GM23338 (cell line): ENCODE results near the gene EPHA4. TPM values are rescaled to one million over a fixed set of nuclear protein-coding genes. Genes with fewer than 3 reads are reported as not detected.

ENCODE experiments used
- ATAC-seq: fragments of 200-7000 bp; cut with Tn5 transposase; 3 replicates; pipeline ENCODE4 v1.9.1; 2020
- DNase-seq: peaks from one replicate; pipeline ENCODE4 v3.0.0-alpha.2; 2015; ENCODE audit warnings: low spot score
- H2AFZ ChIP-seq: fragments of 200-600 bp; sonication (generic); 2 replicates; pipeline ENCODE4 v1.8.0; 2016; ENCODE audit warnings: antibody characterized with exemption, mild to moderate bottlenecking, moderate library complexity
- H3F3A ChIP-seq: fragments of 200-600 bp; sonication (generic); replicated peaks from 2 replicates; pipeline ENCODE4 v1.8.0; 2017; ENCODE audit warnings: antibody characterized with exemption, mixed run types, low read depth
- H3K27ac ChIP-seq: fragments of 200-600 bp; sonication (generic); 2 replicates; pipeline ENCODE4 v1.6.1; 2016; ENCODE audit warnings: low read depth
- H3K27me3 ChIP-seq: fragments of 200-600 bp; sonication (generic); 2 replicates; pipeline ENCODE4 v1.8.0; 2016; ENCODE audit warnings: mild to moderate bottlenecking, mixed run types, moderate library complexity; ENCODE audit not compliant: insufficient read depth
- H3K36me3 ChIP-seq: fragments of 200-600 bp; sonication (generic); 2 replicates; pipeline ENCODE4 v1.8.0; 2016; ENCODE audit warnings: mild to moderate bottlenecking; ENCODE audit not compliant: insufficient read depth
- H3K4me1 ChIP-seq: fragments of 200-600 bp; sonication (generic); 2 replicates; pipeline ENCODE4 v1.8.0; 2016; ENCODE audit warnings: mild to moderate bottlenecking, moderate library complexity; ENCODE audit not compliant: insufficient read depth
- H3K4me2 ChIP-seq: fragments of 200-600 bp; sonication (generic); 2 replicates; pipeline ENCODE4 v1.7.1; 2017; ENCODE audit warnings: mixed run types
- H3K4me3 ChIP-seq: fragments of 200-600 bp; sonication (generic); 2 replicates; pipeline ENCODE4 v1.6.1; 2016; ENCODE audit warnings: mixed run types
- H3K79me2 ChIP-seq: fragments of 200-600 bp; sonication (generic); replicated peaks from 2 replicates; pipeline ENCODE4 v1.8.0; 2017; ENCODE audit warnings: mild to moderate bottlenecking; ENCODE audit not compliant: insufficient read depth
- H3K9me2 ChIP-seq: fragments of 200-600 bp; sonication (generic); 2 replicates; pipeline ENCODE4 v1.8.0; 2017; ENCODE audit not compliant: insufficient read depth
- H4K20me1 ChIP-seq: fragments of 200-600 bp; sonication (generic); replicated peaks from 2 replicates; pipeline ENCODE4 v1.8.0; 2017; ENCODE audit warnings: mild to moderate bottlenecking; ENCODE audit not compliant: insufficient read depth
- H3K27ac Mint-ChIP-seq: 2 replicates; pipeline ENCODE4 v1.8.0; 2020; ENCODE audit warnings: inconsistent platforms, mild to moderate bottlenecking, moderate library complexity, mixed read lengths
- H3K27me3 Mint-ChIP-seq: 3 replicates; pipeline ENCODE4 v1.8.0; 2022; ENCODE audit warnings: low read depth, mild to moderate bottlenecking, moderate library complexity, mixed read lengths, inconsistent platforms; ENCODE audit not compliant: insufficient read depth, poor library complexity
- H3K36me3 Mint-ChIP-seq: 3 replicates; pipeline ENCODE4 v1.8.0; 2021; ENCODE audit warnings: low read depth, mild to moderate bottlenecking, inconsistent platforms, moderate library complexity, mixed read lengths
- H3K4me1 Mint-ChIP-seq: 3 replicates; pipeline ENCODE4 v1.8.0; 2020; ENCODE audit warnings: mild to moderate bottlenecking, inconsistent platforms, mixed read lengths
- H3K4me3 Mint-ChIP-seq: 3 replicates; pipeline ENCODE4 v1.8.0; 2021; ENCODE audit warnings: moderate library complexity, mild to moderate bottlenecking, inconsistent platforms, mixed read lengths
- H3K9me3 Mint-ChIP-seq: 3 replicates; pipeline ENCODE4 v1.8.0; 2020; ENCODE audit warnings: moderate library complexity, mild to moderate bottlenecking, inconsistent platforms, mixed read lengths
- CREB1 ChIP-seq: fragments of 250-450 bp; sonication (Bioruptor Pico); IDR thresholded peaks from 2 replicates; pipeline ENCODE4 v1.5.0; 2020; ENCODE audit warnings: low read depth, mild to moderate bottlenecking, moderate library complexity
- CTCF ChIP-seq, 2 experiments: fragments of 200-600 bp in 1 of 2; sonication (generic) in 1 of 2; conservative IDR thresholded peaks; 2 replicates each; pipeline versions ENCODE4 v1.5.1 to v1.6.1; 2016 to 2017; ENCODE audit warnings: antibody characterized with exemption in 2 of 2, low read depth in 2 of 2, mild to moderate bottlenecking in 2 of 2, moderate library complexity in 1 of 2
- EZH2phosphoT487 ChIP-seq: fragments of 200-600 bp; sonication (generic); IDR thresholded peaks from one replicate; pipeline ENCODE4 v1.8.1; 2018; ENCODE audit warnings: antibody characterized with exemption; ENCODE audit not compliant: unreplicated experiment
- JUNB ChIP-seq: IDR thresholded peaks from one replicate; pipeline ENCODE4 v1.6.1; 2016; ENCODE audit warnings: antibody characterized with exemption; ENCODE audit not compliant: unreplicated experiment
- NANOG ChIP-seq: IDR thresholded peaks from 2 replicates; pipeline ENCODE4 v1.6.1; 2016; ENCODE audit warnings: antibody characterized with exemption, borderline replicate concordance
- POLR2AphosphoS5 ChIP-seq: IDR thresholded peaks from 2 replicates; pipeline ENCODE4 v1.6.1; 2016; ENCODE audit warnings: antibody characterized with exemption, low read depth
- STAT1 ChIP-seq: IDR thresholded peaks from one replicate; pipeline ENCODE4 v1.6.1; 2016; ENCODE audit warnings: antibody characterized with exemption; ENCODE audit not compliant: unreplicated experiment
- ZNF114 ChIP-seq: fragments of 250-450 bp; sonication (Bioruptor Pico); IDR thresholded peaks from 2 replicates; pipeline ENCODE4 v1.5.0; 2020; ENCODE audit warnings: mild to moderate bottlenecking, moderate library complexity
- ZNF462 ChIP-seq: fragments of 250-450 bp; sonication (Bioruptor Pico); IDR thresholded peaks from 2 replicates; pipeline ENCODE4 v1.5.0; 2020; ENCODE audit warnings: mild to moderate bottlenecking, moderate library complexity
- polyA plus RNA-seq: library from polyadenylated mRNA; unstranded; fragments of >200 nt; fragmentation: Nextera tagmentation; extraction: Ambion mirVana; gene quantifications from 2 replicates; pipeline ENCODE4 v1.2.1, GENCODE V29; 2016
- total RNA-seq: library from RNA; depleted of rRNA; stranded (reverse); fragments of >200 nt; shearing (Covaris generic); gene quantifications from 2 replicates; pipeline ENCODE4 v1.2.3, GENCODE V29; 2014
- TF ChIP-seq, protein P1 (sequence below): IDR thresholded peaks from one replicate; pipeline ENCODE4 v1.6.1; 2018; ENCODE audit warnings: antibody characterized with exemption; ENCODE audit not compliant: unreplicated experiment

EPHA4 gene
- total and polyA plus RNA-seq, 2 experiments from 2014 or later: 4.1 to 6.2 TPM

DNA sequence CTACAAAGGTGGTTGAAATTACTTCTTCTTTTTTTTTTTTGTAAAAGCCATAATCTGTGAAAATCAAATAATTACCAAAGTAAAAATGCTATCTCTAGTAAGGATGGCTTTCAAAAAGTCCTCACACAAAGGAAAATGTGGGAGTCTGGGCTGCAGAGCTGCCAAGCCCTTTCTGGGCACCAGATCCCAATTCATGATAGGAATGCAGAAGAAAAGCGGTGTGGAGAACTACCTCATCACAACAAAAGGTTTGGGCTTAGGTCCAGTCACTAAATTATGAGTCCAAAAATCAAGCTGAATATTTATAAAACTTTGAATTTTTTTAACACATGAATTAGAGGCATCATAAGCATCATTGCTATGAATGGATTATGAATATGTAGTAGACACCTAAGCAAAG is 30.8 kb upstream of the EPHA4 start:
- ATAC-seq: no peak
- Histone ChIP-seq H3K4me1 (peaks cover 37% of the 10 kb centered on the region), H3K4me2 (no peak overlapping the region), H3K27me3 (no peaks in the 10 kb centered on the region), H3K79me2 (no peaks in the 10 kb centered on the region), H3K27ac (no peak overlapping the region), H3F3A (no peaks in the 10 kb centered on the region), H3K9me2 (no peaks in the 10 kb centered on the region), H4K20me1 (no peaks in the 10 kb centered on the region), H2AFZ (no peak overlapping the region), H3K4me3 (no peak overlapping the region), H3K36me3 (no peaks in the 10 kb centered on the region)
- no peaks in the 10 kb centered on the region for H3K36me3 Mint-ChIP-seq
- no peak overlapping the region for H3K4me3 Mint-ChIP-seq
- TF ChIP-seq JUNB: no peak
- no peak for TF ChIP-seq ZNF462 (CRISPR knock-in tag)
- TF ChIP-seq STAT1: no peak
- no peak for TF ChIP-seq ZNF114
- no peak for TF ChIP-seq POLR2AphosphoS5
- no peak for TF ChIP-seq NANOG
- no peak for TF ChIP-seq CREB1
- no peak for TF ChIP-seq EZH2phosphoT487
- TF ChIP-seq, protein P1, sequence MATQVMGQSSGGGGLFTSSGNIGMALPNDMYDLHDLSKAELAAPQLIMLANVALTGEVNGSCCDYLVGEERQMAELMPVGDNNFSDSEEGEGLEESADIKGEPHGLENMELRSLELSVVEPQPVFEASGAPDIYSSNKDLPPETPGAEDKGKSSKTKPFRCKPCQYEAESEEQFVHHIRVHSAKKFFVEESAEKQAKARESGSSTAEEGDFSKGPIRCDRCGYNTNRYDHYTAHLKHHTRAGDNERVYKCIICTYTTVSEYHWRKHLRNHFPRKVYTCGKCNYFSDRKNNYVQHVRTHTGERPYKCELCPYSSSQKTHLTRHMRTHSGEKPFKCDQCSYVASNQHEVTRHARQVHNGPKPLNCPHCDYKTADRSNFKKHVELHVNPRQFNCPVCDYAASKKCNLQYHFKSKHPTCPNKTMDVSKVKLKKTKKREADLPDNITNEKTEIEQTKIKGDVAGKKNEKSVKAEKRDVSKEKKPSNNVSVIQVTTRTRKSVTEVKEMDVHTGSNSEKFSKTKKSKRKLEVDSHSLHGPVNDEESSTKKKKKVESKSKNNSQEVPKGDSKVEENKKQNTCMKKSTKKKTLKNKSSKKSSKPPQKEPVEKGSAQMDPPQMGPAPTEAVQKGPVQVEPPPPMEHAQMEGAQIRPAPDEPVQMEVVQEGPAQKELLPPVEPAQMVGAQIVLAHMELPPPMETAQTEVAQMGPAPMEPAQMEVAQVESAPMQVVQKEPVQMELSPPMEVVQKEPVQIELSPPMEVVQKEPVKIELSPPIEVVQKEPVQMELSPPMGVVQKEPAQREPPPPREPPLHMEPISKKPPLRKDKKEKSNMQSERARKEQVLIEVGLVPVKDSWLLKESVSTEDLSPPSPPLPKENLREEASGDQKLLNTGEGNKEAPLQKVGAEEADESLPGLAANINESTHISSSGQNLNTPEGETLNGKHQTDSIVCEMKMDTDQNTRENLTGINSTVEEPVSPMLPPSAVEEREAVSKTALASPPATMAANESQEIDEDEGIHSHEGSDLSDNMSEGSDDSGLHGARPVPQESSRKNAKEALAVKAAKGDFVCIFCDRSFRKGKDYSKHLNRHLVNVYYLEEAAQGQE: no peak
- no peak for TF ChIP-seq CTCF (conservative IDR thresholded peaks at IDR 0.05; ENCODE audit: low read depth in 2 of 2)
- no peaks in the 10 kb centered on the region for H3K27me3 Mint-ChIP-seq
- peaks cover 40% of the 10 kb centered on the region for H3K4me1 Mint-ChIP-seq
- no peak overlapping the region for H3K27ac Mint-ChIP-seq
- DNase-seq: no peak
- H3K9me3 Mint-ChIP-seq: no peaks in the 10 kb centered on the region
